ENCODE results near the gene MAP1LC3B.

GRCh38 chr16:87352818-87353217 is 39.3 kb upstream of the MAP1LC3B start:
- TF ChIP-seq CTCF (IDR thresholded peaks at IDR 0.05) (no peak), POLR2A (IDR thresholded peaks at IDR 0.05) (no peak)

Measured in uterus (tissue), 2 donors.